Stimulated activated CD8-positive, alpha-beta memory T cell treated with anti-CD3 and anti-CD28 coated beads, Interleukin-7, amount 100 ng/mL, for 1 hour (primary cell): Measurements from ENCODE around the gene VTN.

ENCODE experiments used
- DNase-seq, 2 donors: peaks; one replicate each; pipeline ENCODE4 v3.0.0-alpha.2; 2020; ENCODE audit warnings: low read depth in 2 of 2

VTN gene

GRCh38 chr17:28395426-28395825 is 25.3 kb upstream of the VTN start:
- no peak for DNase-seq

- no peak for DNase-seq
Measured at GRCh38 chr17:28394337-28395116, 24.4 kb upstream of the VTN start.

- DNase-seq = no peak
Measured at GRCh38 chr17:28392491-28392890, 22.4 kb upstream of the VTN start.

- DNase-seq = no peak
Measured at GRCh38 chr17:28391401-28391800, 21.3 kb upstream of the VTN start.

DNA sequence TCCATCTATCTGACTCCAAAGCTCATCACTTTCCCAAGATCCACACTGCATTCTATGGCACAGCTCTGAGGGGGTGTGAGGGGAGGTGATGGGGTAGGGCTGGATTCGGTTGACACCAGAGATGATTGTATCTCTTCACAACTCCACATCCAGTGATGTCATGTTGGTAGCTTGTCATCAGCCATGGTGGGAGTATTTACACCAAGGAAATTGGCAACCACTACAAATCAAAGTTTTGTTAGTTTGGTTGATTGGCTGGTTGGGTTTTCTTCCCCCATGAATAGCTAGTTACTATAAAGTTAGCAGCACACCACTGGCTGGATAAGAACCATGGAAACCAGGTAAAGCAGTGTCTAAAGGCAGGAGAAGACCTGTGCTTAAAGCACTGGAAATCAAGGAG is 20.9 kb upstream of the VTN start:
- no peak for DNase-seq

GRCh38 chr17:28390563-28390962 is 20.5 kb upstream of the VTN start:
- DNase-seq = no peak

DNA sequence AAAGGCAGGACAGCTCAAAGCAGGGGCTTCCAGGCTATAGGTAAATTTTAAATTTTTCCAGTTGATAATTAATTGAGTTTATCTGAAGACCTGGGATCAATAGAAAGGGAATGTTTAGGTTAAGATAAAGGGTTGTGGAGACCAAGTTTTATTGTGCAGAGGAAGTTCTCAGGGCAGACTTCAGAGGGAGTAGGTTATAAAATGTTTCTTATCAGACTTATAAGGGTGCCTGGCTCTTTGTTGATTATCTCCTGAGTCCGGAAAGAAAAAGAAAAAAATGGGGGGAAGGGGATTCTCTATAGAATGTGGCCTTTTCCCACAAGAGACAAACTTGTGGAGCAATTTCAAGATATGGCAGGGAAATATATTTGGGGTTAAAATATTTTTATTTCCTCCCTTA is 20.0 kb upstream of the VTN start:
- no peak for DNase-seq

DNA sequence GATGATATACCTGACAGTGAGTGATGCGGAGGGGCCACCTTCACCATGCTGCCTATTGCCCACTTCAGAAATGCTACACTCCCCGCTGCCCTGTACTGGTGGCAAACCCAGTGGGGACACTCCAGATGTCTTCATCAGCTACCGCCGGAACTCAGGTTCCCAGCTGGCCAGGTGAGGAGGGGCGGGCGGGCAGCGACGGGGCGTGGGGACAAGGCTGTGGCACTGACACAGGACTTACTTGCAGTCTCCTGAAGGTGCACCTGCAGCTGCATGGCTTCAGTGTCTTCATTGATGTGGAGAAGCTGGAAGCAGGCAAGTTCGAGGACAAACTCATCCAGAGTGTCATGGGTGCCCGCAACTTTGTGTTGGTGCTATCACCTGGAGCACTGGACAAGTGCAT is 18.0 kb upstream of the VTN start:
- no peak for DNase-seq

DNA sequence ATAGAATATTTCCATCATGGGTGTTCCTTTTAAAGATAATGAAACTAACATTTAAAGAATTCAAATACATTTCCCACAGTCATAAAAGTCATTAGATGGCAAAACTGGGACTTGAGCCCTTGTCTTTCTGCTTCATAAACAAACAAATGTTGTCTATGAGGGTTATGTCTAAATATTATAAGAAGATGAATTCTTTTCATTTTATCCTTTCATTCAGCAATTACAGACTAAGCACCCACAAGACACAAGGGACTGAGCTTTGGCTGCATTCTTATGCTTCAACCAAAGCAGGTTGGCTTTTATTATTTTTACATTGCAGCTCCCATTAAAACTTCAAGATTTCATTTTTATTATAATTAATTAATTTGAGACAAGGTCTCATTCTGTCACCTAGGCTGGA is 16.3 kb upstream of the VTN start:
- no peak for DNase-seq

DNA sequence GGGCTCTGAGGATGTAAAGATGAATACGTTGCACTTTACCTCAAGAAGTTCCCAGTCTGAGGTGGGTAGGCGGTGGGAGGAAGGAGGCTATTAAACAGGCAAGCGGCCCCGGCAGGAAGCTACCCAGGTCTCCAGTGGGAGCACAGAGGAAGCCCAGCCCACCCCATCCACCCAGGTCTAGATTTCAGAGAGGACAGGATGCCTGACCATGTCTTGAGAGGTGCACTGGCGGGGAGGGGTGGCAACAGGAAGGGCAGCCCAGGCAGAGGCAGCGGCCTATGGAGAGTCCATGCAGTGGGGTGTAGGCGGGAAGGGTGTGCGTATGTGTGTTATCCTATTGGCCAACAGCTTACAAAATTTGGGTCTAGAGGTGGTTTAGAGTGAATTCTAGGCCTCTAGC is 15.3 kb upstream of the VTN start:
- DNase-seq = no peak

DNA sequence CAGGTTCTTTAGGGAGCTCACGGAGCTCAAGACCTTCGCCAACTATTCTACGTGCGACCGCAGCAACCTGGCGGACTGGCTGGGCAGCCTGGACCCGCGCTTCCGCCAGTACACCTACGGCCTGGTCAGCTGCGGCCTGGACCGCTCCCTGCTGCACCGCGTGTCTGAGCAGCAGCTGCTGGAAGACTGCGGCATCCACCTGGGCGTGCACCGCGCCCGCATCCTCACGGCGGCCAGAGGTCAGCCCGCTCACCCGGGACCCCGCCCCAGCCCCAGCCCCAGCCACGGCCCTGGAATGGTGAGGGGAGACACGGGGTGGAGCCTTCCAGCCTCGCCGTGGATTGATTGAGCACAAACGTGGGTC is 14.9 kb upstream of the VTN start:
- no peak for DNase-seq

GRCh38 chr17:28384281-28385036 is 14.4 kb upstream of the VTN start:
- DNase-seq = no peak

GRCh38 chr17:28381141-28381825 is 11.2 kb upstream of the VTN start:
- DNase-seq = no peak

DNA sequence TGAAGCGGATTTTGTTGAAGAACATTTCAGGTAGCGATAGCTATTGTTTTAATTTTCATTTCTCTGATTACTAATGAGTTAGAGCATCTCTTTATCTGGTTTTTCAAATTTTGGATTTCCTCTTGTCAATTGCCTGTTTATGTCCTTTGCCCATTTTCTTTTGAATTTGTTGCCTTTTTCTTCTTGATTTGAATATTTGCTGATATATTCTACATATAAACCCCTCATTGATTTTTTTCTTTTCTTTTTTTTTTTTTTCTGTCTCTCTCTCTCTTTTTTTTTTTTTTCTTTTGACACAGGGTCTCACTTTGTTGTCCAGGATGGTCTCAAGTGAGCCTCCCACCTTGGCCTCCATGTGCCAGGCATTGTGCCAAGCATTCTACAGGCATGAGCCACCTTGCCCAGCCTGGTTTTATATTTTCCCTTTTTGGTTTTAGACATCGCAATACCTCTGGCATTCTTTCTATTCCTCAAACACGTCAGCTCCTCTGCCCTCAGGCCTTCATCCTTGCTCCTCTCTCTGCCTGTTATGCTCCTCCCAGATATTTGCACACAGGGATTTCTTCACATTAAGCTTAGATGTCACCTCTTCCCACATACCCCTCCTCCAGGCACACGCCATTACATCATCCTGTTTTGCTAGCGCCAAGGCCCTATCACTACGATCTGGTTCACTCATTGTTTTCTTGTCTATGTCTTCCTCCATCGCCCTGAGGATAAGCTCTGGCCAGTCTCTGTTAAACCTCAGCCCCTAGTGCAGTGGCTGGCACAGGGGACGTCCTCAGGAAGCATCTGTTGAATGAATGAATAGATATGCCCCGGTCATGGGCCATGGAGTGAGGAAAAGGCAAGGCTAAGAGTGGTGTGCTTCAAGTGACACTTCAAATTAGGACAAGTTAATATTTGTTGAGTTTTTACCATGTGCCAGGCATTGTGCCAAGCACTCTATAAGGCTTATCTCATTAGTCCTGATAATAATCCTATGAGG is 10.0 kb upstream of the VTN start:
- DNase-seq = no peak

- no peak for DNase-seq
Measured at GRCh38 chr17:28372945-28373274, 2.8 kb upstream of the VTN start.

DNA sequence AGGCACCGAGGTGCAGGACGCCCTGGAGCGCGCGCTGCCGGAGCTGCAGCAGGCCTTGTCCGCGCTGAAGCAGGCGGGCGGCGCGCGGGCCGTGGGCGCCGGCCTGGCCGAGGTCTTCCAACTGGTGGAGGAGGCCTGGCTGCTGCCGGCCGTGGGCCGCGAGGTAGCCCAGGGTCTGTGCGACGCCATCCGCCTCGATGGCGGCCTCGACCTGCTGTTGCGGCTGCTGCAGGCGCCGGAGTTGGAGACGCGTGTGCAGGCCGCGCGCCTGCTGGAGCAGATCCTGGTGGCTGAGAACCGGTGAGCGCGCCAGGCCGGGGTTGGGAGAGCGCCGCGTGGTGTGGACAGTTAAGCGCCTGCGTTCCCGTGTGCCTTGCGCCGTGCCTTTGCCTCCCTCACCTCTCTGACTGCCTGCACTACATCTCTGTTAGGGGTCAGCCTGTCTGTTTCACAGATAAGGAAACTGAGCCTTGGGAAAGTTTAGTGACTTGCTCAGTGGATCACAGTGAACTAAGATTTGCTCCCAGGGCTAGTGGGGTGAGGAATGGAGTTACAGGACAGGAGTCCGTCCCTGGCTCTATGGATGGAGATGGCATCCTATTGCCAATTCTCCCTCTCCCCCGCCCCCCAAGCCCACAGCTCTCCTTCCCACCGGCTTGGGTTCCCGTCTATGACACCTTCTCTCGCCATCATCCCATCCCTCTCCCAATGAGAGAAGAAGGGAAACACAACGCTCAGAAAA is 2.3 kb upstream of the VTN start:
- DNase-seq = no peak

- DNase-seq = peak; percentile 53 to 58
Measured at GRCh38 chr17:28371245-28372202, 1.4 kb upstream of the VTN start, which contains the start of gene SARM1. TSS of gene SARM1 (plus strand) at chr17:28371694. CDS start at chr17:28372033, 339 bp downstream.

DNA sequence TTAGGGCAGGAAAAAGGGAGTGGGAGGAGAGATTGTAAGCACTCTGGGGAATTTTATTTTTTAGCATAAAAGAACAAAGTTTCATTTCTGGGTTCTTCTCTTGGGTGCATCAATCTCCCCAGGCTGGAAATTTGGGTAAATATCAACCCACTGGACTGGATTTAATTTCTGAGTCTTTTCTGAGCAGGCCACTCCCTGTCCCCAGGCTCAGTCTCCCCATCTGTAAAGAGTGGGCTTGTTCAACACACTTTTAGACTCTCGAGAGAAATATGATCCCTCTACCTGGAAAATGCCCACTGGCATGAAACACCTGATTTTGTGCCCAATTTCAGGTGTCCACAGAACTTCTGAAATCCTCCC is 617 bp upstream of the VTN start:
- DNase-seq = no peak

- no peak for DNase-seq
Measured at GRCh38 chr17:28369684-28370034, 448 bp downstream of the VTN start.
